IPS DF 6.9 (cell line): ENCODE results near the gene TGFBR1.

ENCODE experiments used
- DNase-seq: peaks from one replicate; pipeline ENCODE4 v3.0.0-alpha.2; 2013; ENCODE audit warnings: low read depth, low spot score
- H3K27ac ChIP-seq: one replicate; pipeline ENCODE4 v1.5.1; 2013; ENCODE audit warnings: low read length, control low read depth
- H3K27me3 ChIP-seq: 2 replicates; pipeline ENCODE4 v1.6.1; 2013; ENCODE audit warnings: mild to moderate bottlenecking, low read length; ENCODE audit not compliant: control insufficient read depth, insufficient read depth
- H3K36me3 ChIP-seq: 2 replicates; pipeline ENCODE4 v1.6.1; 2013; ENCODE audit warnings: low read length; ENCODE audit not compliant: control insufficient read depth, insufficient read depth
- H3K4me1 ChIP-seq: 2 replicates; pipeline ENCODE4 v1.6.1; 2013; ENCODE audit warnings: low read length; ENCODE audit not compliant: control insufficient read depth, insufficient read depth
- H3K4me3 ChIP-seq: 2 replicates; pipeline ENCODE4 v1.5.1; 2013; ENCODE audit warnings: mild to moderate bottlenecking, low read length
- H3K9me3 ChIP-seq: 2 replicates; pipeline ENCODE4 v1.6.1; 2013; ENCODE audit warnings: low read length, inconsistent platforms; ENCODE audit not compliant: control insufficient read depth, insufficient read depth
- WGBS: extraction: QIAGEN DNeasy Blood & Tissue Kit; methylation state at CpG from one replicate; pipeline ENCODE4 v1.1.7; 2013; ENCODE audit warnings: mixed read lengths, missing lambda C conversion rate; ENCODE audit not compliant: insufficient read length, insufficient coverage; 5-methylcytosine and 5-hydroxymethylcytosine counted together

TGFBR1 gene

GRCh38 chr9:99107421-99107820, 2.5 kb downstream of the TGFBR1 start:
- H3K27me3 ChIP-seq: no peaks in the 10 kb centered on the region
- no peak overlapping the region for H3K4me3 ChIP-seq
- peaks cover under 1% of the 10 kb centered on the region; the same call in 1 of the 2 replicates for H3K4me1 ChIP-seq
- H3K27ac ChIP-seq: no peak overlapping the region
- DNase-seq: no peak
- no peaks in the 10 kb centered on the region for H3K36me3 ChIP-seq
- no CpG with 5 or more reads among the region's 3 CpGs for WGBS
- no peaks in the 10 kb centered on the region for H3K9me3 ChIP-seq

DNA sequence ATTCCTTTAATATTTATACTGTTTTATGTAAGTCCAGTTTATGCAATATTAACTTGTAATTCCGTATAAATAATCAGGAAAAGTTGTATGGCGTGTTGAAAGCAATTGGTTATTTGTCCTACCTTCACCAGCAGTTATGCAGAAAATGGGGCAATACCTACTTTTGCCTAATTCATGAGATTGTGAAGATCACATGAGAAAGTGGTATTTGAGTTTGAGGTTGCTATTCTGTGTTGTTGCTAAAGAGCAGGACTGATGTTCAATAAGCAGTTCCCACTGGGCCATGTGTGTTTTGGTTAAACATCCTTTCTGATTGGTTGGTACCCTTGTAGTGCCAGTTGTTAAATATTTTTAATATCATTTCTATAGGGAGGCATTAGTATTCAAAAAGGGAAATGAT, 3.2 kb downstream of the TGFBR1 start:
- Histone ChIP-seq H3K9me3 (no peaks in the 10 kb centered on the region), H3K27me3 (no peaks in the 10 kb centered on the region), H3K27ac (no peak overlapping the region), H3K36me3 (no peaks in the 10 kb centered on the region), H3K4me3 (no peak overlapping the region), H3K4me1 (peaks cover 1% of the 10 kb centered on the region; the same call in 1 of the 2 replicates)
- no peak for DNase-seq
- no CpG with 5 or more reads among the region's 2 CpGs for WGBS

DNA sequence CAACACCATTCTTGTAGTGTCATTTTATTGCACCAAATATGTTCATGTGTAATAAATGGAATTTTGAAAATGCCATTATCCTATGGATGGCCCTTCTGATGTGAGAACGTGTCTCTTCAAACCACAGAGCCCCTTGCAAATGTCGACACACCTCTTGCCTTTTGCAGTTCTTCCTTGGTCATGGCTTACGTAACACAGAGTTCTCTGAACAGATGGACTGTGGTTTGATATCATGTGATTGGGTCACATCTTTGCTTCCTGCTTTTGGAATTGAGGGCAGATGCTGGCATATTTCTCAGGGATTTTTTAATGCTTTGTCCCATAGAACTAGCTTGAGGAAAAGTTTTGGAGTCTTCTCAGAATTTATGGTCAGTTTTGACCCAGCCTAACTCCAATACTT, 4.6 kb downstream of the TGFBR1 start:
- no peak for DNase-seq
- Histone ChIP-seq H3K27me3 (no peaks in the 10 kb centered on the region), H3K9me3 (no peaks in the 10 kb centered on the region), H3K27ac (no peak overlapping the region), H3K4me3 (no peak overlapping the region), H3K4me1 (peaks cover 1% of the 10 kb centered on the region; the same call in 1 of the 2 replicates), H3K36me3 (no peaks in the 10 kb centered on the region)
- no CpG with 5 or more reads among the region's 3 CpGs for WGBS

GRCh38 chr9:99112750-99113413, 8.0 kb downstream of the TGFBR1 start:
- H3K27ac ChIP-seq: no peak overlapping the region
- no peaks in the 10 kb centered on the region for H3K36me3 ChIP-seq
- no CpG with 5 or more reads among the region's 6 CpGs for WGBS
- peaks cover 2% of the 10 kb centered on the region; the same call in 1 of the 2 replicates for H3K4me1 ChIP-seq
- no peak overlapping the region for H3K4me3 ChIP-seq
- DNase-seq: no peak
- H3K27me3 ChIP-seq: no peaks in the 10 kb centered on the region
- no peaks in the 10 kb centered on the region for H3K9me3 ChIP-seq

- no peaks in the 10 kb centered on the region for H3K9me3 ChIP-seq
- H3K4me1 ChIP-seq: peaks cover 2% of the 10 kb centered on the region; the same call in 1 of the 2 replicates
- no peaks in the 10 kb centered on the region for H3K36me3 ChIP-seq
- H3K4me3 ChIP-seq: no peak overlapping the region
- no CpG with 5 or more reads among the region's 2 CpGs for WGBS
- no peak for DNase-seq
- H3K27me3 ChIP-seq: no peaks in the 10 kb centered on the region
- H3K27ac ChIP-seq: no peak overlapping the region
Measured at GRCh38 chr9:99113414-99114048, 8.6 kb downstream of the TGFBR1 start.

DNA sequence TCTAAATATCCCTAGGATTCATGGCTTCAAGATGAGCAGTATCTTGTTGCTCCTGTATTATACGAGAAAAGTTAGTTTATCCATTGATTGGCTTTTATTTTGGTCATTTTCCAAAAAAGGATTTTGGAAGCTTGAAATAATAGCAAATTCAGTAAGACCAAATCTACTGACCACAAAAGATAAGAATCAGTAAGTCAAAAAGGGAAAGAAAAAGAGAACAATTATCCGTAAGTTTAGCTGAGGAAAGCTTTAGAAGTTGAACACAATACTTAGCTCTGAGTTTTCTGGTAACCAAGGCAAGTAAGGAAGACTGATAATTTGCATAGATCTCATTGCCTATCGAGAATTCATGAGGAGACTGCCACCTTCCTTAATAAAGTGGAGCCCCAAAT, 9.1 kb downstream of the TGFBR1 start:
- no peak overlapping the region for H3K27ac ChIP-seq
- no peaks in the 10 kb centered on the region for H3K27me3 ChIP-seq
- no peak for DNase-seq
- H3K9me3 ChIP-seq: no peaks in the 10 kb centered on the region
- H3K4me3 ChIP-seq: no peak overlapping the region
- H3K4me1 ChIP-seq: peaks cover 2% of the 10 kb centered on the region; the same call in 1 of the 2 replicates
- no peaks in the 10 kb centered on the region for H3K36me3 ChIP-seq
- no CpG with 5 or more reads among the region's 3 CpGs for WGBS

GRCh38 chr9:99114846-99115500, 10.1 kb downstream of the TGFBR1 start:
- DNase-seq: no peak
- Histone ChIP-seq H3K4me3 (no peak overlapping the region), H3K27me3 (no peaks in the 10 kb centered on the region), H3K27ac (no peak overlapping the region), H3K4me1 (peaks cover 2% of the 10 kb centered on the region; the same call in 1 of the 2 replicates), H3K9me3 (no peaks in the 10 kb centered on the region), H3K36me3 (no peaks in the 10 kb centered on the region)
- WGBS: no CpG with 5 or more reads among the region's 6 CpGs

DNA sequence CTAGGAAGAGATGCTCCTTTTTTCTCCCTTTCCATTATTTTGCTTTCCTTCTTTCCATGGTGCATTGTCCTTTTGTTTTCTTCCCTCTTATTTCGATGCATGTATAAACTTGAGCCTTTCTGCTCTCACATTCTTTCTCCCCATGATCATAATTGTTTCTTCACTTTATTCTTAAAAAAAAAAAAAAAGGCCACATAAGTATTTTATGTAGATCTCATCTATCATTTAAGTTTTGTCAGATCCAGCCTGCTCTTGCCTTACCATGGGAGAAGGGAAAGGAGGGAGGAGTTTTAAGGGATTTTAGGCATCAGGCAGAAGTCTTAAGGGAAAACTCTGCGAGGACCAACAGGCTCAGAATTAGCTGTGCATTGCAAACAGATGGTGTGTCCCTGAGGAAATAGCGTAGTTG, 11.1 kb downstream of the TGFBR1 start:
- H3K4me1 ChIP-seq: peaks cover 2% of the 10 kb centered on the region; the same call in 1 of the 2 replicates
- H3K9me3 ChIP-seq: no peaks in the 10 kb centered on the region
- H3K27ac ChIP-seq: no peak overlapping the region
- WGBS: no CpG with 5 or more reads among the region's 3 CpGs
- DNase-seq: no peak
- H3K4me3 ChIP-seq: no peak overlapping the region
- no peaks in the 10 kb centered on the region for H3K36me3 ChIP-seq
- no peaks in the 10 kb centered on the region for H3K27me3 ChIP-seq

DNA sequence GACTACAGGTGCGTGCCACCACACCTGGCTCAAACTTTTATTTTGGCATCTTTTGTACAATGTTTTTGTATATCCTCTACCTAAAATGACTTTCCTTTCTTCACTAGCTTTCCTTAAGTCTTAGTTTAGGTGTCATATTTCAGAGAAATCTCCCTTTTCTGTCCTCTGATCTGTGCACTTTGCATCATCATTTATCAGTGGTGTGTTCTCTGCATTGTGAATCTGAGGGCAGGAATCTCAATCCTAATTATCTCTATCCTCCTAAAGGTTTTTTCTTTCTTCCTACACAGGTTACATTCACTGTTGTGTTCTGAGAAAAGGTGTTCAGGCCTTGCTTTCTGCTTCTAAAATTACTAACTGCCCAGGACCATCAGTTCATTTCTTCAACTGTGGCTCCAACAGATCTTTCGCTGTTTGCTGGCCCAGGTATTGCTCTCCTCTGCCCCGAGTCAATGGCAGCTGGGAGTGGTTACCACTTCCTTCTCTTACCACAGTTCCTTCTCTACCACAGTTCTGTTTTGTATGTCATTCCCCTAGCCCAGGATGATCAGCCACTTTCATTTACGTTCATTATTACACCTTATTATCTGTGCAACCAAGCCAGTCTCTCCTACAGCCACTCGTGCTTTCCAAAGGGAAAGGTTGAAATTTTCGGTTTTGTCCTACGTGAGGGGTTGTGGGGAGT, 14.0 kb downstream of the TGFBR1 start:
- no peaks in the 10 kb centered on the region for H3K27me3 ChIP-seq
- no peak overlapping the region for H3K27ac ChIP-seq
- peaks cover 1% of the 10 kb centered on the region; the same call in 1 of the 2 replicates for H3K4me1 ChIP-seq
- no CpG with 5 or more reads among the region's 7 CpGs for WGBS
- H3K4me3 ChIP-seq: no peak overlapping the region
- H3K36me3 ChIP-seq: no peaks in the 10 kb centered on the region
- DNase-seq: no peak
- no peaks in the 10 kb centered on the region for H3K9me3 ChIP-seq

DNA sequence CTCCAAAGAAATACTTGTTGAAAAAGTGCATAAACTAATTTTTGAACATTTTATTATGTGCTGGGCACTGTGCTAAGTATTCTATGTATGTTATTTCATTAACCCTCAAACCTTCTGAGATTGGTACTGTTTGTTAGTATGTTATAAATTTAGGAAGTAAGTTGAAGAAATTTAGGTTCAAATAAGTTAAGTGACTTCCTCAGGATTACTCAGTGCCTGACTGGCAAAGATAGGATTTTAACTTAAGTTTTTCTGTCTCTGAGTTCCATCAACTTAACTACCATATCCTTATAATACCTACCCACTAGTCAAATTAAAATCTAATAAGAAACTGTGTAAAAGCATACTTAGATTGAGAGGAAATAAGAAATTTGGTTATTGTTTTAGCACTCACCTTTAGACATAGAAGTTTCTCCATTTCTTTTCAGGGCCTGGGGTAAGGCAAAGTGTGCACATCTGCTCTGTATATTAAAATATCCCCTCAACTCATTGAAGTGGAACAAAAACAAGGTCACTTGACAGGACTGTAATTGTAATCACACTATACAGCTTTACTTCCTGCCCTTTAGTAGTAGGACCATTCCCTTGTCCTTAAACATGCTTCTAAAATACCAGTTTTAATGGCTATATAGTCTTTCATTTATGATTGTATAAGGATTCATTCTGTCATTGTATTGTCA, 15.2 kb downstream of the TGFBR1 start:
- no peak overlapping the region for H3K4me3 ChIP-seq
- peaks cover 1% of the 10 kb centered on the region; the same call in 1 of the 2 replicates for H3K4me1 ChIP-seq
- no peak overlapping the region for H3K27ac ChIP-seq
- DNase-seq: no peak
- H3K9me3 ChIP-seq: no peaks in the 10 kb centered on the region
- no peaks in the 10 kb centered on the region for H3K27me3 ChIP-seq
- H3K36me3 ChIP-seq: no peaks in the 10 kb centered on the region
